GM03348 (cell line): Measurements from ENCODE around the gene SBNO1.
A peak's percentile ranks its signal among the peaks of the same experiment; 100 is the strongest.
"Not testable (repeated sequence)": the region's sequence is repeated elsewhere in the genome, so short reads cannot be mapped to it uniquely, and the experiment has no call there.

ENCODE experiments used
- DNase-seq: peaks from one replicate; pipeline ENCODE4 v3.0.0; 2012; ENCODE audit warnings: low spot score

The SBNO1 gene

GRCh38 chr12:123388951-123389559 lies 24.4 kb upstream of the SBNO1 start:
- DNase-seq = peak; percentile 61

GRCh38 chr12:123388177-123388950 lies 23.7 kb upstream of the SBNO1 start:
- DNase-seq = peak; percentile 96

- no peak for DNase-seq
Observed at GRCh38 chr12:123387508-123388176, 23.0 kb upstream of the SBNO1 start.

- not testable (repeated sequence) for DNase-seq
Observed at GRCh38 chr12:123385536-123385935, 20.9 kb upstream of the SBNO1 start.

GRCh38 chr12:123384994-123385376 lies 20.3 kb upstream of the SBNO1 start:
- DNase-seq = peak; percentile 58

- no peak for DNase-seq
Observed at GRCh38 chr12:123384318-123384993, 19.8 kb upstream of the SBNO1 start.

GRCh38 chr12:123382684-123383083 lies 18.0 kb upstream of the SBNO1 start:
- no peak for DNase-seq

- no peak for DNase-seq
Observed at GRCh38 chr12:123379391-123379790, 14.7 kb upstream of the SBNO1 start.

GRCh38 chr12:123372415-123372814 lies 7.8 kb upstream of the SBNO1 start:
- not testable (repeated sequence) for DNase-seq

GRCh38 chr12:123371667-123372368 lies 7.2 kb upstream of the SBNO1 start:
- DNase-seq = not testable (repeated sequence)

GRCh38 chr12:123369229-123369628 lies 4.6 kb upstream of the SBNO1 start:
- no peak for DNase-seq

- DNase-seq = not testable (repeated sequence)
Observed at GRCh38 chr12:123368431-123368830, 3.8 kb upstream of the SBNO1 start.

- no peak for DNase-seq
Observed at GRCh38 chr12:123367511-123367910, 2.9 kb upstream of the SBNO1 start.

GRCh38 chr12:123365025-123365917 lies 624 bp upstream of the SBNO1 start:
- DNase-seq = peak; percentile 99

GRCh38 chr12:123363740-123364531 lies 711 bp downstream of the SBNO1 start:
- DNase-seq = peak; percentile 32

- peak; percentile 26 for DNase-seq
Observed at GRCh38 chr12:123363390-123363739, 1.3 kb downstream of the SBNO1 start.

GRCh38 chr12:123358035-123358434 lies 6.6 kb downstream of the SBNO1 start:
- DNase-seq = no peak

- DNase-seq = no peak
Observed at GRCh38 chr12:123356159-123356670, 8.4 kb downstream of the SBNO1 start.

GRCh38 chr12:123354600-123354999 lies 10.0 kb downstream of the SBNO1 start:
- no peak for DNase-seq

- DNase-seq = no peak
Observed at GRCh38 chr12:123351349-123351748, 13.3 kb downstream of the SBNO1 start.
